Measurements from ENCODE around the gene TIMP1. TPM values are rescaled to one million over a fixed set of nuclear protein-coding genes. Genes with fewer than 3 reads are reported as not detected.

TIMP1 gene
- total RNA-seq, 2 donors from 2014 or later, result 218 to 823 TPM

- H3K36me3 ChIP-seq, result no peaks in the 10 kb centered on the region
- H3K4me3 ChIP-seq, result no peak overlapping the region
- DNase-seq (ENCODE audit: low spot score), result no peak
- no peaks in the 10 kb centered on the region for H3K27me3 ChIP-seq
- no peaks in the 10 kb centered on the region for H3K9me3 ChIP-seq
- no peak overlapping the region for H3K27ac ChIP-seq
- no peak for TF ChIP-seq CTCF (IDR thresholded peaks at IDR 0.05)
- no peaks in the 10 kb centered on the region for H3K4me1 ChIP-seq
These were observed 43.1 kb downstream of the TIMP1 start for GRCh38 chrX:47625365-47625764.

GRCh38 chrX:47628982-47629381 is 46.7 kb downstream of the TIMP1 start:
- no peaks in the 10 kb centered on the region for H3K27me3 ChIP-seq
- no peak for DNase-seq (ENCODE audit: low spot score)
- H3K9me3 ChIP-seq, result no peaks in the 10 kb centered on the region
- no peak for TF ChIP-seq CTCF (IDR thresholded peaks at IDR 0.05)
- no peaks in the 10 kb centered on the region for H3K36me3 ChIP-seq
- H3K4me3 ChIP-seq, result no peak overlapping the region
- H3K4me1 ChIP-seq, result no peaks in the 10 kb centered on the region
- H3K27ac ChIP-seq, result no peak overlapping the region

GRCh38 chrX:47629419-47630200 is 47.4 kb downstream of the TIMP1 start, which contains the start of gene CFP:
Gene CFP (minus strand): TSS chrX:47629930. CDS start chrX:47629844, 86 bp downstream.
- Histone ChIP-seq H3K27me3 (no peaks in the 10 kb centered on the region), H3K4me1 (no peaks in the 10 kb centered on the region), H3K27ac (no peak within 1 kb of the TSS), H3K36me3 (no peaks in the 10 kb centered on the region), H3K9me3 (no peaks in the 10 kb centered on the region), H3K4me3 (no peak within 1 kb of the TSS)
- no peak for DNase-seq (ENCODE audit: low spot score)
- no peak for TF ChIP-seq CTCF (IDR thresholded peaks at IDR 0.05)

- Histone ChIP-seq H3K27ac (no peak overlapping the region), H3K4me3 (no peak overlapping the region), H3K4me1 (no peaks in the 10 kb centered on the region), H3K36me3 (peaks cover 12% of the 10 kb centered on the region), H3K27me3 (no peaks in the 10 kb centered on the region), H3K9me3 (no peaks in the 10 kb centered on the region)
- DNase-seq (ENCODE audit: low spot score), result no peak
- no peak for TF ChIP-seq CTCF (IDR thresholded peaks at IDR 0.05)
These were observed 49.4 kb downstream of the TIMP1 start for GRCh38 chrX:47631676-47632075.

- Histone ChIP-seq H3K27ac (no peak overlapping the region), H3K4me1 (no peaks in the 10 kb centered on the region), H3K9me3 (no peaks in the 10 kb centered on the region), H3K36me3 (peaks cover 12% of the 10 kb centered on the region), H3K4me3 (no peak overlapping the region), H3K27me3 (no peaks in the 10 kb centered on the region)
- no peak for TF ChIP-seq CTCF (IDR thresholded peaks at IDR 0.05)
- DNase-seq (ENCODE audit: low spot score), result no peak
These were observed 50.4 kb downstream of the TIMP1 start for GRCh38 chrX:47632666-47633065.

All from right atrium auricular region (tissue), 2 donors.